Activated CD8-positive, alpha-beta T cell treated with anti-CD3 and anti-CD28 coated beads for 36 hours (primary cell): ENCODE data around the gene IFT172. TPM values are rescaled to one million over a fixed set of nuclear protein-coding genes. Genes with fewer than 3 reads are reported as not detected.

Experiments used
- ATAC-seq: fragments of 200-7000 bp; cut with Tn5 transposase; one replicate; pipeline ENCODE4 v1.10.0; 2021; ENCODE audit warnings: mild to moderate bottlenecking, moderate library complexity
- CTCF ChIA-PET: fragments of 350-600 bp; sonication (Branson Sonifier 250); formaldehyde crosslinking; loops from one replicate; lab custom pipeline; 2021; ENCODE audit warnings: antibody characterized with exemption; lab: Charles Lee
- POLR2A ChIA-PET: fragments of 350-600 bp; sonication (Branson Sonifier 250); formaldehyde crosslinking; loops from one replicate; lab custom pipeline; 2021; ENCODE audit warnings: antibody characterized with exemption; lab: Charles Lee
- DNase-seq: peaks from one replicate; pipeline ENCODE4 v3.0.0-alpha.2; 2020
- H3K27ac Mint-ChIP-seq: one replicate; pipeline ENCODE4 v1.8.0; 2021; ENCODE audit warnings: mild to moderate bottlenecking, mixed read lengths
- H3K27me3 Mint-ChIP-seq: one replicate; pipeline ENCODE4 v1.8.0; 2021; ENCODE audit warnings: mixed read lengths
- H3K36me3 Mint-ChIP-seq: one replicate; pipeline ENCODE4 v1.8.0; 2021; ENCODE audit warnings: low read depth, mixed read lengths
- H3K4me1 Mint-ChIP-seq: one replicate; pipeline ENCODE4 v1.8.0; 2021; ENCODE audit warnings: low read depth, mixed read lengths
- H3K4me3 Mint-ChIP-seq: one replicate; pipeline ENCODE4 v1.8.0; 2021; ENCODE audit warnings: mild to moderate bottlenecking, moderate library complexity, mixed read lengths
- H3K9me3 Mint-ChIP-seq: one replicate; pipeline ENCODE4 v1.8.0; 2021; ENCODE audit warnings: mixed read lengths
- intact Hi-C: fragments of 100-400 bp; cut with micrococcal nuclease; formaldehyde crosslinking; loops from one replicate; pipeline ENCODE4 v1.10.0; 2022
- total RNA-seq, 2 experiments: library from RNA; stranded (reverse); gene quantifications; one replicate each; pipeline ENCODE4 v1.2.3, GENCODE V29; 2021
- TF ChIP-seq, protein P1 (sequence below): fragments of 200-600 bp; IDR thresholded peaks from one replicate; pipeline ENCODE4 v1.8.0; 2022; ENCODE audit warnings: antibody characterized with exemption, mild to moderate bottlenecking

The IFT172 gene
- total RNA-seq, 2 experiments from 2014 or later: 12.1 to 13.2 TPM

DNA sequence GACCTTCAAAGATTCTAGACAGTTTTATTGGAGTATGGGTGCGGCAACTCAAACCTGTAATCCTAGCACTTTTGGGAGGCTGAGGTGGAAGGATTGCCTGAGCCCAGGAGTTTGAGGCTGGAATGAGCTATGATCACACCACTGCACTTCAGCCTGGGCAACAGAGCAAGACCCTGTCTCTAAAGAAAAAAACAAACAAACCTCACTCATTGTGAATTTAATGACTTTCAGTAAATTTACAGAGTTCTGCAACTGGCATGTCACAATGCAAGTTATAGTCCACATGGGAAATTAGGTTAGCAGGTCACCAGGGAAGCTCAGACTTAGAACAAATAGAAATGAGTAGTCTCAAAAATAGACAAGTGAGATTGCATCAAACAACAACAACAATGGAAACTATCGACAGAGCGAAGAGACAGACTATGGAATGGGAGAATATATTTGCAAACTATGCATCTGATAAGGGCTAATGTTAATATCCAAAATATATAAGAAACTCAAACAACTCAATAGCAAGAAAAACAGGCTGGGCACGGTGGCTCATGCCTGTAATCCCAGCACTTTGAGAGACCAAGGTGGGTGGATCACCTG lies 67.8 kb downstream of the IFT172 start:
- Mint-ChIP-seq H3K4me1 (no peaks in the 10 kb centered on the region), H3K36me3 (no peaks in the 10 kb centered on the region), H3K27me3 (no peaks in the 10 kb centered on the region), H3K27ac (no peak overlapping the region), H3K9me3 (no peaks in the 10 kb centered on the region), H3K4me3 (no peak overlapping the region)
- ATAC-seq (no peak), DNase-seq (no peak)
- CTCF ChIA-PET: no interaction called here
- intact Hi-C loops: no loop called here
- TF ChIP-seq, protein P1, sequence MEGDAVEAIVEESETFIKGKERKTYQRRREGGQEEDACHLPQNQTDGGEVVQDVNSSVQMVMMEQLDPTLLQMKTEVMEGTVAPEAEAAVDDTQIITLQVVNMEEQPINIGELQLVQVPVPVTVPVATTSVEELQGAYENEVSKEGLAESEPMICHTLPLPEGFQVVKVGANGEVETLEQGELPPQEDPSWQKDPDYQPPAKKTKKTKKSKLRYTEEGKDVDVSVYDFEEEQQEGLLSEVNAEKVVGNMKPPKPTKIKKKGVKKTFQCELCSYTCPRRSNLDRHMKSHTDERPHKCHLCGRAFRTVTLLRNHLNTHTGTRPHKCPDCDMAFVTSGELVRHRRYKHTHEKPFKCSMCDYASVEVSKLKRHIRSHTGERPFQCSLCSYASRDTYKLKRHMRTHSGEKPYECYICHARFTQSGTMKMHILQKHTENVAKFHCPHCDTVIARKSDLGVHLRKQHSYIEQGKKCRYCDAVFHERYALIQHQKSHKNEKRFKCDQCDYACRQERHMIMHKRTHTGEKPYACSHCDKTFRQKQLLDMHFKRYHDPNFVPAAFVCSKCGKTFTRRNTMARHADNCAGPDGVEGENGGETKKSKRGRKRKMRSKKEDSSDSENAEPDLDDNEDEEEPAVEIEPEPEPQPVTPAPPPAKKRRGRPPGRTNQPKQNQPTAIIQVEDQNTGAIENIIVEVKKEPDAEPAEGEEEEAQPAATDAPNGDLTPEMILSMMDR: no peak
- POLR2A ChIA-PET: interaction anchor here (0.7 to 2.3 kb wide), 4 partner anchors 12 to 195 kb away, joined by 3 to 15 read pairs (median 4); partner anchors contain the start of genes PPM1G and ZNF513

DNA sequence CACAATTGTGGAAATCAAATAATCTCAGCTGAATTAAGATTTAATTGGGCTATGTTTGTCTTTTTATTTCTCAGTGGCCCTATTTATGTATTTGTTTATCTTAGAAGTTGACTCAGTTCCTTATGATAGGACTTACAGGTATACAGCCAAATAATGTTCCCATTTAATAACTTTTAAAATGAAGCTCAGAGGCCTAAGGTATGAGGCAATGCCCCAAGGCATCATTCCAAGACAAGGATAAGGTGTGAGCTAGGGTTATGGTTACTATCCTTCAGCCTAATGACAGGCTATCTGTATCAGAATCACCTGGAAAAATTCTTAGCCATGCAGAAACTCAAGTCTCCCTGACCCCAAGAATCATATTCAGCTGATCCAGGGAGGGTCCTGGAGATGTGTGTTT lies 68.5 kb downstream of the IFT172 start:
- intact Hi-C loops: no loop called here
- CTCF ChIA-PET: interaction anchor here (1.1 kb wide), 1 partner anchor 11 kb away, joined by 3 read pairs; the partner anchor contains the start of gene PPM1G
- H3K27ac Mint-ChIP-seq: no peak overlapping the region
- POLR2A ChIA-PET: interaction anchor here (1.2 to 2.3 kb wide), 2 partner anchors 11 to 41 kb away, joined by 5 to 15 read pairs; partner anchors contain the start of genes PPM1G and ZNF513
- DNase-seq (no peak), ATAC-seq (no peak)
- H3K36me3 Mint-ChIP-seq: no peaks in the 10 kb centered on the region
- H3K9me3 Mint-ChIP-seq: no peaks in the 10 kb centered on the region
- TF ChIP-seq, protein P1: no peak
- H3K4me1 Mint-ChIP-seq: no peaks in the 10 kb centered on the region
- H3K27me3 Mint-ChIP-seq: no peaks in the 10 kb centered on the region
- no peak overlapping the region for H3K4me3 Mint-ChIP-seq

DNA sequence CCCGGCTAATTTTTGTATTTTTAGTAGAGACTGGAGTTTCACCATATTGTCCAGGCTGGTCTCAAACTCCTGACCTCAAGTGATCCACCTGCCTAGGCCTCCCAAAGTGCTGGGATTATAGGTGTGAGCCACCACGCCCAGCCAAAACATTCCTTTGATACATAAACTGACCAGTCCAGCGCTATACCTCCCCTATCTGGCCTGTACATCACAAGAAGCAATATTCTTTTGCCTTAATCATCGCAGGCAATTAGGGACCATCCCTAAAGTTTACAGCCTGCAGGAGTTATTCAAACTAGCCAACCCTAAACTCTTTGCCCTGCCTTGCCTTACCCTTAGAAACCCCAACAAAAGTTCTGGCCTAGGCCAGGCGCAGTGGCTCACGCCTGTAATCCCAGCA lies 73.4 kb downstream of the IFT172 start:
- intact Hi-C loops: no loop called here
- no peak for ATAC-seq
- CTCF ChIA-PET: no interaction called here

DNA sequence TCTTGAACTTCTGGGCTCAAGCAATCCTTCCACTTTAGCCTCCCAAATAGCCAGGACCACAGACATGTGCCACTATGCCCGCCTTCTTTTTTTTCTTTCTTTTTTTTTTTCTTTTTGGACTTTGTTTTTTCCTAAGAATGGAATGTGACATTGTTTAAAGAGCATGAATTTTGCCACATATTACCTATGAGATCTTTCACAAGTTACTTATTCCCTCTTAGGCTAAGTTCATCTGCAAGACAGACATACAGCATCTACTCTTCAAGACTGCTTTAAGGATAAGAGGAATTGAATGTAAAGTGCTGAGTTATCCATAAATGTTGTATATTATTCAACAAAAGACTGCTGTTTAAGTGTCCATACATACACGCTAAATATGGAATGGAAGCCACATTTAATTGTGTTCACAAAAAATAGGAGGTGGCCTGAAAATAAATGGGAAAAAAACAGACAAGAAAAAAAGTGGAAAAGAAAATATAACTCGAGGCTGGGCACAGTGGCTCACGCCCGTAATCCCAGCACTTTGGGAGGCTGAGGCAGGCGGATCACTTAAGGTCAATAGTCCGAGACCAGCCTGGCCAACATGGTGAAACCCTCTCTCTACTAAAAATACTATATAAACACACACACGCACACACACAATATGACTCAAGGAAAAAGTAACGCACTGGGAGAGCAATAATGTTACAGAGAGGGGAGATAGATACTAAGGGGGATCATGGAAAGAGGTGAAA lies 77.0 kb downstream of the IFT172 start:
- ATAC-seq: no peak
- intact Hi-C loops: no loop called here
- ChIA-PET CTCF (no interaction called here), POLR2A (no interaction called here)
- no peak overlapping the region for H3K27ac Mint-ChIP-seq
- TF ChIP-seq, protein P1: no peak
- H3K4me3 Mint-ChIP-seq: no peak overlapping the region
- H3K27me3 Mint-ChIP-seq: peaks cover 2% of the 10 kb centered on the region
- peaks cover 14% of the 10 kb centered on the region for H3K4me1 Mint-ChIP-seq
- no peak for DNase-seq
- peaks cover 6% of the 10 kb centered on the region for H3K36me3 Mint-ChIP-seq
- peaks cover 2% of the 10 kb centered on the region for H3K9me3 Mint-ChIP-seq

More for the DNA sequence above, 73.4 kb downstream of the IFT172 start:
- DNase-seq: no peak
- Mint-ChIP-seq H3K4me3 (no peak overlapping the region), H3K27me3 (peaks cover 2% of the 10 kb centered on the region), H3K4me1 (no peaks in the 10 kb centered on the region), H3K27ac (no peak overlapping the region), H3K36me3 (no peaks in the 10 kb centered on the region), H3K9me3 (peaks cover 2% of the 10 kb centered on the region)
- TF ChIP-seq, protein P1: no peak
- POLR2A ChIA-PET: interaction anchor here (0.7 to 1.2 kb wide), 2 partner anchors 12 to 237 kb away, joined by 3 to 4 read pairs; no protein-coding TSS in a partner anchor
